Hepatocyte (in vitro differentiated cells): ENCODE measurements around the gene FYTTD1. TPM values are rescaled to one million over a fixed set of nuclear protein-coding genes. Genes with fewer than 3 reads are reported as not detected.

ENCODE experiments used
- DNase-seq: peaks from one replicate; pipeline ENCODE4 v3.0.0-alpha.2; 2016; ENCODE audit warnings: low spot score
- H2AFZ ChIP-seq: fragments of 200-600 bp; sonication (generic); 2 replicates; pipeline ENCODE4 v1.6.0; 2016; ENCODE audit warnings: antibody characterized with exemption, mild to moderate bottlenecking
- H3K27ac ChIP-seq: fragments of 200-600 bp; sonication (generic); 2 replicates; pipeline ENCODE4 v1.5.1; 2016; ENCODE audit warnings: mild to moderate bottlenecking
- H3K27me3 ChIP-seq: fragments of 200-600 bp; sonication (generic); 2 replicates; pipeline ENCODE4 v1.6.1; 2016
- H3K36me3 ChIP-seq: fragments of 200-600 bp; sonication (generic); replicated peaks from 2 replicates; pipeline ENCODE4 v1.5.1; 2016; ENCODE audit warnings: low read depth; ENCODE audit not compliant: insufficient read depth
- H3K4me1 ChIP-seq: fragments of 200-600 bp; sonication (generic); 2 replicates; pipeline ENCODE4 v1.5.1; 2016; ENCODE audit warnings: mild to moderate bottlenecking, moderate library complexity; ENCODE audit not compliant: insufficient read depth
- H3K4me2 ChIP-seq: fragments of 200-600 bp; sonication (generic); 2 replicates; pipeline ENCODE4 v1.6.0; 2016
- H3K4me3 ChIP-seq: fragments of 200-600 bp; sonication (generic); 2 replicates; pipeline ENCODE4 v1.5.1; 2016; ENCODE audit warnings: mild to moderate bottlenecking
- H3K79me2 ChIP-seq: fragments of 200-600 bp; sonication (generic); 2 replicates; pipeline ENCODE4 v1.6.0; 2017; ENCODE audit warnings: mild to moderate bottlenecking
- H3K9me2 ChIP-seq: fragments of 200-600 bp; sonication (generic); replicated peaks from 2 replicates; pipeline ENCODE4 v1.6.0; 2017; ENCODE audit warnings: mild to moderate bottlenecking; ENCODE audit not compliant: insufficient read depth
- H3K9me3 ChIP-seq: fragments of 200-600 bp; sonication (generic); 2 replicates; pipeline ENCODE4 v1.5.1; 2016; ENCODE audit warnings: low read depth, mild to moderate bottlenecking
- H4K20me1 ChIP-seq: fragments of 200-600 bp; sonication (generic); 2 replicates; pipeline ENCODE4 v1.6.0; 2016; ENCODE audit warnings: mild to moderate bottlenecking; ENCODE audit not compliant: insufficient read depth, poor library complexity, severe bottlenecking
- CTCF ChIP-seq: fragments of 200-600 bp; sonication (generic); IDR thresholded peaks from 2 replicates; pipeline ENCODE4 v1.5.1; 2016; ENCODE audit warnings: antibody characterized with exemption, mild to moderate bottlenecking; ENCODE audit not compliant: poor library complexity
- EZH2 ChIP-seq: fragments of 200-600 bp; sonication (generic); IDR thresholded peaks from 2 replicates; pipeline ENCODE4 v1.6.1; 2016; ENCODE audit warnings: antibody characterized with exemption, mild to moderate bottlenecking, borderline replicate concordance
- EZH2phosphoT487 ChIP-seq: fragments of 200-600 bp; sonication (generic); IDR thresholded peaks from one replicate; pipeline ENCODE4 v1.6.1; 2018; ENCODE audit warnings: antibody characterized with exemption, mild to moderate bottlenecking, low read depth, moderate library complexity; ENCODE audit not compliant: unreplicated experiment, severe bottlenecking
- WGBS: methylation state at CpG from one replicate; pipeline ENCODE4 v1.1.6; 2016; ENCODE audit warnings: low lambda C conversion rate; ENCODE audit errors: missing lambda C conversion rate; 5-methylcytosine and 5-hydroxymethylcytosine counted together
- polyA plus RNA-seq: library from polyadenylated mRNA; unstranded; fragments of >200 nt; fragmentation: Nextera tagmentation; extraction: Ambion mirVana; gene quantifications from 2 replicates; pipeline ENCODE4 v1.2.1, GENCODE V29; 2016
- total RNA-seq: library from RNA; depleted of rRNA; stranded (reverse); fragments of >200 nt; gene quantifications from 2 replicates; pipeline ENCODE4 v1.2.3, GENCODE V29; 2014

The FYTTD1 gene
- total and polyA plus RNA-seq, 2 experiments from 2014 or later = 32.1 to 51.0 TPM

DNA sequence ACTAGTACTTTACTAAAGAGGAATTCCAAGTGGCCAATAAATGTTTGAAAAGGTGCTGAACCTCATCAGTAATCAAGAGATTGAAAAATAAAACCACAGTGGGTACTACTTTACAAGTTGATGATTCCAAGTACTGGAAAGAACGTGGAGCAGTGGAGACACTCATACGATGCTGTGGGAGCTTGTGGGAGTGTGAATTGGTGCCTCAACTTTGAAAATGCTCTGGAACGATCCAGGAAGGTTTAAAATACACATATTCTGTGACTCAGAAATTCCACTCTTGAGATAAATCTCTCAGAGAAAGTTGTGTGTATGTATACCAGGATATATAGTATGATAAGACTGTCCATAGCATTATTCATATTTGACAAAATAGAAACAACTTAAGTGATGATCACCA, 50.7 kb downstream of the FYTTD1 start:
- Histone ChIP-seq H3K4me2 (no peak overlapping the region), H3K9me3 (no peaks in the 10 kb centered on the region), H3K36me3 (no peaks in the 10 kb centered on the region), H3K4me1 (no peaks in the 10 kb centered on the region), H4K20me1 (peaks cover 70% of the 10 kb centered on the region), H3K27me3 (no peaks in the 10 kb centered on the region), H3K79me2 (peaks cover 99% of the 10 kb centered on the region), H3K9me2 (no peaks in the 10 kb centered on the region), H3K27ac (no peak overlapping the region), H2AFZ (no peak overlapping the region), H3K4me3 (no peak overlapping the region)
- TF ChIP-seq EZH2 (no peak), EZH2phosphoT487 (no peak), CTCF (no peak)
- 71% methylated on average over 3 of the region's 3 CpGs for WGBS
- no peak for DNase-seq

DNA sequence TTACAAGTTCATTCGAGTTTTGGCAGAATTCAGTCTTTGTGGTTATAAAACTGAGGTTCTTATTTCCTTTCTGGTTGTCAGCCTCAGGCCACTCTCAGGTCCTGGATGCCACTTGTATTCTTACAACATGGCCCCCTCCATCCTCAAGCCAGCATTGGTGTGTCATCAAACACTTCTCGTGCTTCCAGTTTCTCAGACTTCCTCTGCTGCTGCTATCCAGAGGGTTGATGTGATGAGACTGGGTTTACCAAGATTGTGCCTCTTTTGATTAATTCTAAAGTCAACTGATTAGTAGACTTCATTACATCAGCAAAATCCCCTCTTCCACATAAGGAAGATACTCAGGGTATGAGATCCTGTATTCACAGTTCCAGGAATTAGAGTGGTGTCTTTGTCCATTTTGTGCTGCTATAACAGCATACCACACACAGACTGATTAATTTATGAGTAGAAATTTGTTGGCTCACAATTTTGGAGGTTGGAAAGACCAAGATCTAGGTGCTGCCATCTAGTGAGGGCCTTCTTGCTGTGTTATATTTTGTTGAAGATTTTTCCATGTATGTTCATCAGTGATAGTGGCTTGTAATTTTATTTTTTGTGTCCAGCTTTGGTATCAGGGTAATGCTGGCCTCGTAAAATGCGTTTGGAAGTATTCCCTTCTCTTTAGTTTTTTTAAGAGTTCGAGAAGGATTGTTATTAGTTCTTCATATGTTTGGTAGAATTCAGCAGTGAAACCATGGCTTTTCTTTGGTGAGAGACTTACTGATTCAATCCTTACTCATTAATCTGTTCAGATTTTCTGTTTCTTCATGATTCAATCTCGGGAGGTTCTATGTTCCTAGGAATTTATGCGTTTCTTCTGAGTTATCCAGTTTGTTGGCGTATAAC, 52.5 kb downstream of the FYTTD1 start:
- Histone ChIP-seq H3K4me1 (no peaks in the 10 kb centered on the region), H3K79me2 (peaks cover 98% of the 10 kb centered on the region), H3K9me3 (no peaks in the 10 kb centered on the region), H4K20me1 (peaks cover 67% of the 10 kb centered on the region), H3K9me2 (no peaks in the 10 kb centered on the region), H3K36me3 (no peaks in the 10 kb centered on the region), H3K27me3 (no peaks in the 10 kb centered on the region), H3K4me3 (no peak overlapping the region), H2AFZ (no peak overlapping the region), H3K4me2 (no peak overlapping the region), H3K27ac (no peak overlapping the region)
- TF ChIP-seq EZH2 (no peak), EZH2phosphoT487 (no peak), CTCF (no peak)
- WGBS = 82% methylated on average over 8 of the region's 8 CpGs
- DNase-seq = no peak

DNA sequence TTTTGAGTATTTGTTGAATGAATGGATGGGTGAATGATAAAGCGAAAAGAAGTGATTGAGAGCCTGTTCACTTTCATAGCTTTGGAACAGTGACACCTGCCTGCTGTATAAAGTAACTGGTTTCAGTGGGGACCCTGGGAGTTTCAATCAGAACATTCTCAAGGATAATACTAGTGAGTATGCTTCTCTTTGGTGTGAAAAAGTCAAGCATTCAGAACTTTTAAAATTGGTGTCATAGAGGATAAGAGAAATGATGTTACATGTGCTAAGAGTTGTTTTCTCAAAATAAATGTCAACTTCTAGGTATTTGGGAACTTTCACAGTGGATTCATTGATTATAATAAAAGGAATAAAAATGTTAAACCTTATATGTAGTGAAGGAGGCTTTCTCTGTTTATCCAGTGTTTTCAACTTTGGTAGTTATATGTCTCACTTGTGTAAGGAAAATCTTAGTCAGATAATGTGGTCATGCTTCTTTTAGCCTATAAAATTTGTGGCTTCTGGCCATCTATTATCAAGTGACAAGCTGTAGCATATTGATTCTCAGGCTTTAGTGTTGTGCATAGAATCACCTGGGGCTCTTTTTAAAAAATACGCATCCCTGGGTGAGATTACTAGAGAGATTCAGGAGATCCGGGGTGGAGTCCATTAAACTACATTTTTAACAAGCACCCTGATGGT, 53.2 kb downstream of the FYTTD1 start:
- no peak for DNase-seq
- H3K9me2 ChIP-seq = no peaks in the 10 kb centered on the region
- no peaks in the 10 kb centered on the region for H3K9me3 ChIP-seq
- H3K27ac ChIP-seq = no peak overlapping the region
- no peak overlapping the region for H3K4me2 ChIP-seq
- H3K4me3 ChIP-seq = no peak overlapping the region
- no peak overlapping the region for H2AFZ ChIP-seq
- H3K79me2 ChIP-seq = peaks cover 98% of the 10 kb centered on the region
- H3K27me3 ChIP-seq = no peaks in the 10 kb centered on the region
- H3K36me3 ChIP-seq = no peaks in the 10 kb centered on the region
- 95% methylated on average over 3 of the region's 3 CpGs for WGBS
- TF ChIP-seq CTCF (peak; percentile 23), EZH2phosphoT487 (no peak)
- H4K20me1 ChIP-seq = peaks cover 62% of the 10 kb centered on the region
- H3K4me1 ChIP-seq = no peaks in the 10 kb centered on the region
